Measurements from ENCODE around the gene SLC30A4.

DNA sequence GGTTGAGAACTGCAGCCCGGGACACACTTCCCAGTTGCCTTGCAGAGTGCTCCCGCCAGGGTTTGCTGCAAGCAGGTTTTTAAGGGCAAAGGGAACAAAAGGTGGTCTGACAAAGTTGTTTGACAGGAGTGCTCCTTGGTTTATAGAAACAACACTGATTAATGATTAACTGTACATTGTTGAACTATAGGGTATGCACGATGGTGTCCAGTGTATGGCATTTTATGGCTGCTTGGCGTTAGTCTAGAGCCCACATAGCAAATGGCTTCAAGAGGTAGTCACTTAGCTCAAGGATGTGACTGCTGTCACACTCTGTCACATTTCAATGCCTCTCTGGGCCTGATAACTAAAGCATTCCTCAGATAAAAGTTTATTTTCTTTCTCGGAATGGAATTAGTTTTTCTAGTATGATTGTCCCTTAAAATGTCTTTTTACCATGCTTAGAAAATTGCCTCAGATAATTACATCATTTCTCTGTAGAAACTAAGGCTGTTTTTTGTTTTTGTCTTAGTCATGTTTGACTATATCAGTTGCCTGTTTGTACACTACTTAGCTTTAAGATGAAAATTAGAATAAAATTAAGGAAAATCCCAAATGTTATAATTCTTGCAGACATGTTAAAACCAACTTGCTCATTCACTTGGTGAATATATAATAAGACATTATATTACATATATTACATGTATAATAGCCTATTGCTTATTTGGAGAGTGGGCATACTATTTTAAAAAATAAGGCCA, 82.9 kb downstream of the SLC30A4 start:
- TF ChIP-seq, protein P1, sequence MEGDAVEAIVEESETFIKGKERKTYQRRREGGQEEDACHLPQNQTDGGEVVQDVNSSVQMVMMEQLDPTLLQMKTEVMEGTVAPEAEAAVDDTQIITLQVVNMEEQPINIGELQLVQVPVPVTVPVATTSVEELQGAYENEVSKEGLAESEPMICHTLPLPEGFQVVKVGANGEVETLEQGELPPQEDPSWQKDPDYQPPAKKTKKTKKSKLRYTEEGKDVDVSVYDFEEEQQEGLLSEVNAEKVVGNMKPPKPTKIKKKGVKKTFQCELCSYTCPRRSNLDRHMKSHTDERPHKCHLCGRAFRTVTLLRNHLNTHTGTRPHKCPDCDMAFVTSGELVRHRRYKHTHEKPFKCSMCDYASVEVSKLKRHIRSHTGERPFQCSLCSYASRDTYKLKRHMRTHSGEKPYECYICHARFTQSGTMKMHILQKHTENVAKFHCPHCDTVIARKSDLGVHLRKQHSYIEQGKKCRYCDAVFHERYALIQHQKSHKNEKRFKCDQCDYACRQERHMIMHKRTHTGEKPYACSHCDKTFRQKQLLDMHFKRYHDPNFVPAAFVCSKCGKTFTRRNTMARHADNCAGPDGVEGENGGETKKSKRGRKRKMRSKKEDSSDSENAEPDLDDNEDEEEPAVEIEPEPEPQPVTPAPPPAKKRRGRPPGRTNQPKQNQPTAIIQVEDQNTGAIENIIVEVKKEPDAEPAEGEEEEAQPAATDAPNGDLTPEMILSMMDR (IDR thresholded peaks at IDR 0.05): no peak
- no peak for TF ChIP-seq POLR2A (IDR thresholded peaks at IDR 0.05)
